NCI-H345 (cell line): ENCODE data around the gene SLC34A3.
A peak's percentile ranks its signal among the peaks of the same experiment; 100 is the strongest.
"Not testable (repeated sequence)": the region's sequence is repeated elsewhere in the genome, so short reads cannot be mapped to it uniquely, and the experiment has no call there.

ENCODE experiments used
- DNase-seq: peaks from one replicate; lab custom pipeline; 2025; lab: John Stamatoyannopoulos, UW

The SLC34A3 gene

DNA sequence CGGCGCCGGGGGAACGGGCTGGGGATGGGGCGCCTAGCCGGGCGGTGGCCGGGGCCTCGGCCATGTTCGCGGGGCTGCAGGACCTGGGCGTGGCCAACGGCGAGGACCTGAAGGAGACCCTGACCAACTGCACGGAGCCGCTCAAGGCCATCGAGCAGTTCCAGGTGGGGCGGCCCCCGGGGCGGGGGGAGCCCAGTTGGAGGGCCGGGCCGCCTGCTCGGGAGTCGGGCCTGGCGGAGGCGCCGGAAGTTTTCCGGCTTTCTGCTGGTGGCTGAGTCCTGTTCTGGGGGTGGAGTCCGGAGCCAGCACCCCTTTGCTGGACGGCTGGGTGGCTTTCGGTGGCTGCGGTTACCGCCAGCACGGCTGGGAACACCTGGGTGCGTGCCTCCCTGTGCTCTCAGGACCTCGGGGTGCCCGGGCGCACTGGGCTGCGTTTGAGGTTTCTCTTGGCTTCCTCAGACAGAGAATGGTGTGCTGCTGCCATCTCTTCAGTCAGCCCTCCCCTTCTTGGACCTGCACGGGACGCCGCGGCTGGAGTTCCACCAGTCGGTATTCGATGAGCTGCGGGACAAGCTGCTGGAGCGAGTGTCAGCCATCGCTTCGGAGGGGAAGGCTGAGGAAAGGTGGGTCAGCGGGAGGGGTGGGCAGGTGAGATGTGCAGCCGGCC is 24.9 kb downstream of the SLC34A3 start:
- DNase-seq: peak; percentile 70

DNA sequence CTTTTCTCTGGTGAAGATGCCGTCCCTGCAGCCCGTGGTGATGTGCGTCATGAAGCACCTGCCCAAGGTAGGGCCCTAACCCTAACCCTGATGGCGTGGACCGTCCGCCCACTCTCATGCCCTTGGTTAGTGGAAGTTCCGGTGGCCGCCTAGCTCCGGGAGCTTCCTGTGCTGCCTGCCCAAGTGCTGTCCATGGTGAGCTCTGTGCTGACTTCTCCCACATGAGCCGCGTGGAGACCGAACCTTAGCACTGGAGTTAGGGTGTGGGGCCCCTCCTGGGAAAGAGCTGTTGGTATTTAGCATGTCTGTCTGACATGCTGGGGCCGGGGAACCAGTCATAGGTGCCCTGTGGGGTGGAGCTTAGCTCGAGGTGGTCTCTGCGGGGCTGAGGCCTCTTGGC is 25.7 kb downstream of the SLC34A3 start:
- no peak for DNase-seq

GRCh38 chr9:137256856-137257255 is 26.2 kb downstream of the SLC34A3 start:
- DNase-seq: no peak

GRCh38 chr9:137262173-137262908 is 31.6 kb downstream of the SLC34A3 start:
- DNase-seq: not testable (repeated sequence)

DNA sequence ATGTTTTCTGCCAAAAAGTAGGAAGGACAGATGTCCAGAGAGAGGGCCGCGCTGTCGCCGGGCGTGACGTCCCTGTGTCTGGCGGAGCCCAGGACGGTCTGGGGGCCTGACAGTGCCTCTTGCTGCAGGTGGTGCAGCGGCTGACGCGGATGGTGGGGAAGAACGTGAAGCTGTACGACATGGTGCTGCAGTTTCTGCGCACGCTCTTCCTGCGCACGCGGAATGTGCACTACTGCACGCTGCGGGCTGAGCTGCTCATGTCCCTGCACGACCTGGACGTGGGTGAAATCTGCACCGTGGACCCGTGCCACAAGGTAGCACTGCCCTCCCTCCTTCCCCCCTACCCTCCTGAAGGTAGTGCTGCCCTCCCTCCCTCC is 32.2 kb downstream of the SLC34A3 start:
- no peak for DNase-seq

GRCh38 chr9:137263506-137263905 is 32.8 kb downstream of the SLC34A3 start:
- DNase-seq: no peak

GRCh38 chr9:137264067-137264466 is 33.4 kb downstream of the SLC34A3 start:
- DNase-seq: no peak

DNA sequence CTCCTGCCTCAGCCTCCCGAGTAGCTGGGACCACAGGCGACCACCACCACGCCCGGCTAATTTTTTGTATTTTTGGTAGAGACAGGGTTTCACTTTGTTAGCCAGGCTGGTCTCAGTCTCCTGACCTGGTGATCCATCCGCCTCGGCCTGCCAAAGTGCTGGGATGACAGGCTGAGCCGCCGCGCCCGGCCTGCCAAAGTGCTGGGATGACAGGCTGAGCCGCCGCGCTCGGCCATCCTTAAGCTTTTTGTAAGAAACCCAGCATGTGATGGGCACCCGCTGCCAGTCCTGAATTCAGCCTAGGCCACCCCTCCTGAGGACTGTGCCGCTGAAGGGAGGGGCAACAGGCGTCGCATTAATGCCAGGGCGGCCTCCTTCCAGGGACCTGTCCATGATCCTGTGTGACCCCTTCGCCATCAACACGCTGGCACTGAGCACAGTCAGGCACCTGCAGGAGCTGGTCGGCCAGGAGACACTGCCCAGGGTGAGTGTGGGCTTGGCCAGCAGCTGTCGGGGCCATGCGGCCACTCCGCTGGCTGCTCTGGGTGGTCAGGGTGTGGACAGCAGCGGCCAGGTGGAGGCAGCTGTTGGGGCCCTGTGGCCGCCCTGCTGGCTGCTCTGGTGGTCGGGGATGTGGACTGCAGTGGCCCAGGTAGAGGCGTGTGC is 34.9 kb downstream of the SLC34A3 start:
- DNase-seq: no peak

- no peak for DNase-seq
Measured at GRCh38 chr9:137266162-137266527, 35.4 kb downstream of the SLC34A3 start.

GRCh38 chr9:137266585-137267453 is 36.1 kb downstream of the SLC34A3 start:
- DNase-seq: no peak

DNA sequence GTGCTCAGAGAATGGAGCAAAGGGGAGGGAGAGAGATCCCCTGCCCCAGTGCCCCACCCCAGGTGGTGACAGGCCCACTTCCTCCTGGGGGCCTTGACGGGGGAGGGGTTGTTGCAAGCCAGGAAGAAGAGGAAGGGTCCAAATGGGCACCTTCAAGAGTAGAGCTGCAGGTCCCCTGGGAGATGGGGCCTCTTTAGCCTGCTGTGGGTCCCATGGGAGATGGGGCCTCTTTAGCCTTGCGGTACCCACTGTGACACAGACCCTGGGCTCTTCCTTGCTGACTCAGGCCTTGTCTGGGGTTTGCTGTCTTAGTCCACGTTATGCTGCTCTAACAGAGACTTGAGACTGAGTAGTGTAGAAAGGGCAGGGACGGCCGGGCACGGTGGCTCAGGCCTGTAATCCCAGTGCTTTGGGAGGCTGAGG is 37.2 kb downstream of the SLC34A3 start:
- no peak for DNase-seq

DNA sequence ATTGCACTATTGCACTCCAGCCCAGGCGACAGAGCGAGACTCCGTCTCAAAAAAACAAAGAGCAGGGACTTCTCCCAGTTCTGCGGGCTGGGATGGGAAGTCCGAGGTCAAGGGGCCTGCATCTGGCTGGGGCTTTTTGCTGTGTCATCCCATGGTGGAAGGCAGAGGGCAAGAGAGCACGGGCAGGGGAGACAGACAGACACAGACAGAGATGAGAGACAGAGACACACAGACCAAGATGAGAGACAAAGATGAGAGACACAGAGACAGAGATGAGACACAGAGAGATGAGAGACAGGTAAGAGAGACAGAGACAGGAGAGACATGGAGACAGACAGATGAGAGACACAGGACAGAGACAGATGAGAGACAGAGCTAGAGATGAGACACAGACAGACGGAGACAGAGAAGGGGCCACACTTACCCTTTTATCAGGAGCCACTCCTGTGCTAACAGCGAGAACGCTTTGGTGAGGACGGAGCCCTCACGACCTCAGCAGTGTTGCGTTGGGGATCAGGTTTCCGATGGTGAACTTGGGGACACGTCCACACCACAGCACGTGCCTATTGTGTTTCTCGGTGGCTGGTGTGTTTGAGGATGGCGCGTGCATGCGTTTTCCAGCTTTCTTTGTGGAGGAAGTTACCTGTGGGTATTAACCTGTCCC is 38.0 kb downstream of the SLC34A3 start:
- no peak for DNase-seq

GRCh38 chr9:137269231-137269772 is 38.6 kb downstream of the SLC34A3 start:
- no peak for DNase-seq

DNA sequence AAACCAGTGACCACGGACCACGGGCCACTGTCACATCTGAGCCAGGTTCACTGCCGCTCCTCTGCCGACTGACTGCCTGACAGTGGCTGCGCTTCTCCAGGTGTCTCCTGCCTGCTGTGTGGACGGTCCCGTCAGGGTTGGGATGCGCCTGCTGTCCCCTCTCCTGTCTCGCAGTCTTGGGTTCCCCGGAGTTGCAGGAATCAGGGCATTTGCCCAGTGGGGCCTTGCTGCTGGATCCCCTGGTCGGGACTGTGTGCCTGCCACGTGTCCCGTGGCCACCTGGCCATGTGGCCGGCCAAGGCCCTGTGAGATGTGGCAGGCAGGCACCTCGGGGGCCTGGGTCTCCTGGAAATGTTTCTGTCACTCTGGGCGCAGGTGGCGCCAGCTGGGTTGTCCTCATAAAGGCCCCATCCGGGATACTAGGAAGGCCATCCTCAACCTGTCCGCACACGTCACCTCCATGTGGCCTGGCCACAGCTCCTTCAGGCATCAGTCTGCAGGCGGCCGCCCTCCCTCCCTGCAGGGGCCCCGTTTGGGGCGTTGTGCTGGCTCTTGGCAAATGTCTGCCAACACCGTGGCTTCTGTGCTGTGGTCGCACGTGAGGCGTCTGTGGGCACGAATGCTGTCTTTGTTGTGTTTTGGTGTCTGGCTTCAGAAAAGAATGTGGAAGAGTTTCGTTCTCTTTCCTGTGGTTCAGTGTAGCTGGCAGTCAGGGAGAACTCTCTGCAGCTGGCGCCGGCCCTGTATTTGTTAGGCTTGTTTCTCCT is 40.4 kb downstream of the SLC34A3 start:
- DNase-seq: no peak

DNA sequence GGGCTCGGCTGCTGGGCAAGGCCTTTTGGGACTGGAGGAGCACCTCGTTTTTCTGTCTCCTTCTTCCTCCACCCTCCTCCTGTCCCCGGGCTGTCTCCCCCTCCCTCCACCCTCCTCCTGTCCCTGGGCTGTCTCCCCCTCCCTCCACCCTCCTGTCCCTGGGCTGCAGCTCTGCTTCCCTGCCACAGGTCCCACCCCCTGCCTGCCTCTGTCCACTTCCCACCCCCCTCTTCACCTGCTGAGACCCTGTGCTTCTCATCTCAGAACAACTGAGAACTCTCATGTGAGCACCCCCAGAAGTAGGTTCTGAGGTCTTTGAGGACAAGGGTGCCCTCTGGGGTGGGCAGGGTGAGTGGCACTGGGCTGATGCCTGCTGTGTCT is 41.0 kb downstream of the SLC34A3 start:
- DNase-seq: no peak

DNA sequence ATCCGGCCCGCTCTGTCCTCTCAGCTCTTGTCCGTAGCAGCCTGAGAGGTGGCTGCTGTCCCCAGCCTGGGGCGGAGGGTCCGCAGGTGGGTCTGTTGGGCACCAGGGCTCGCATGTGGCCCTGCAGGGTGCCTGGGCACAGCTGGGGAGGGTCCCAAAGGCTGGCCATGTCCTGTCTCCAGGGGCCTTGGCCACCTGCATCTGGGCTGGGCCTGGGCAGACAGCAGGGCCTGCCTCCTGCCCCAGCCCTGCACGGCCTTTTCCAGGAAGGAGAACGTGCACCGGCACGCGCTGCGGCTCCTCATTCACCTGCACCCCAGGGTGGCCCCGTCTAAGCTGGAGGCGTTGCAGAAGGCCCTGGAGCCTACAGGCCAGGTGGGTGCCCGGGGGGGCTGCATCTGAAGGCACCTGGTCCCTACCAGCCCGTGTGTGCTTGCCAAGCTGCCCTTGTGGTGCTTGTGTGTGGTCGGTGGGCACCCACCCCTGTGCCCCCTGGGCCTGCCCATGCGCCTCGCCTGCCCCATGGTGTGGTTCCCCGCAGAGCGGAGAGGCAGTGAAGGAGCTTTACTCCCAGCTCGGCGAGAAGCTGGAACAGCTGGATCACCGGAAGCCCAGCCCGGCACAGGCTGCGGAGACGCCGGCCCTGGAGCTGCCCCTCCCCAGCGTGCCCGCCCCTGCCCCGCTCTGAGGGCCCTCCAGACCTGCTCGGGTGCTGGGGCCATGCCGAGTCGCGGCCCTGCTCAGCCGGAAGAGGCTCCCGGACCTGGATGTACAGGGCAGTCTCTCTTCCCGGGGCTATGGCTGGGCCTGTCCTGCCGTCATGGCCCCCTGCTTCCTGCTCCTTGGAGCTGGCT is 41.8 kb downstream of the SLC34A3 start:
- peak; percentile 56 for DNase-seq

DNA sequence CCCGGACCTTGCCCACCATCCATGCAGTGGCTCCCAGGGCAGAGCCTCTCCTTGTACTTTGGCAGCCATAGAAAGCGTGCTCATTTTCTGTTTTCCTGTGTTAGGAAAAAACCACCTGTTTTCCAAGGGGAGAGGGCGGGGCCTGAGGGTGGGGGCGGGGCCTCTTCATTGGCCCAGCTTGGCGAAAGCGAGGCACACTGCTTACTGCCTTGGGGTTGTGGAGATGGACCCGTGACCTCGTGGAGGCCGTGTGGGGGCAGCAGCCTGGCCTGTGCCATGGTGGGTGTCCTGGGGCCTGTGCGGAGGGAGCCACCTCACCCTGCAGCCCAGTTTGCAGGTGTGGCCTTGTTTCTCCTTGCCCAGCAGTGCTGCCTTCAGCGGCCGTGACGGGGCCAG is 42.4 kb downstream of the SLC34A3 start:
- DNase-seq: no peak

DNA sequence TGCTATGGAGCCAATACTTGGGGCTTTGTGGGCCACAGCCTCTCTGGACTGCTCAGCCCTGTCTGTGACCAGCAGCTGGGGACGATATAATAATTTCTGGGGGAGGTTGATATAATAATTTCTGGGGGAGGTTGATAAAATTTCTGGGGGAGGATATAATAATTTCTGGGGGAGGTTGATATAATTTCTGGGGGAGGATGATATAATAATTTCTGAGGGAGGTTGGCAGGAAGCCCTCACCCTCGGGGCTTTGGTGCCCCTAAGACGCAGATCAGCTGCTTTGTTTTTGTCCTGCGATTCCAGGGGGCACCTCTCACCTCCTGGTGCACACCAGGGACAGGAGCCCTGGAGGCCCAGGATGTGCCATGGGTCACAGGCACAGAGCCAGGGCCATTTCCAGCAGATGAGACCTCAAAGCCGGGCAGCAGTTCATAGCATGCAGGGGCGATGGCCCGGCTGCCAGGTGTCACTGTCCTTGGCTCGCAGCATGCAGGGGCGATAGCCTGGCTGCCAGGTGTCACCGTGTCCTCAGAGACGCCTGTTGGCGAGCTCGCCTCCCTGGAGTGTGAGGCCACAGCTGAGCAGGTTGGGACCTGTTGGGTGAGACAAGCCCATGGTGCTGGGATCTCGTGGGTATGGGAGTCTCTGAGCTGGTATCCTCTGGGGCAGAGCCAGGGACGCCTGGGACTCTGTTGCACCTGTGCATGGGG is 43.1 kb downstream of the SLC34A3 start:
- DNase-seq: peak; percentile 45

GRCh38 chr9:137275203-137275587 is 44.5 kb downstream of the SLC34A3 start:
- no peak for DNase-seq
